GM21367 (cell line): ENCODE results near the gene FTO.

Experiments
- ATAC-seq: cut with Tn5 transposase; IDR thresholded peaks from one replicate; pipeline ENCODE4 v1.9.1; 2021; ENCODE audit not compliant: unreplicated experiment

Gene FTO

DNA sequence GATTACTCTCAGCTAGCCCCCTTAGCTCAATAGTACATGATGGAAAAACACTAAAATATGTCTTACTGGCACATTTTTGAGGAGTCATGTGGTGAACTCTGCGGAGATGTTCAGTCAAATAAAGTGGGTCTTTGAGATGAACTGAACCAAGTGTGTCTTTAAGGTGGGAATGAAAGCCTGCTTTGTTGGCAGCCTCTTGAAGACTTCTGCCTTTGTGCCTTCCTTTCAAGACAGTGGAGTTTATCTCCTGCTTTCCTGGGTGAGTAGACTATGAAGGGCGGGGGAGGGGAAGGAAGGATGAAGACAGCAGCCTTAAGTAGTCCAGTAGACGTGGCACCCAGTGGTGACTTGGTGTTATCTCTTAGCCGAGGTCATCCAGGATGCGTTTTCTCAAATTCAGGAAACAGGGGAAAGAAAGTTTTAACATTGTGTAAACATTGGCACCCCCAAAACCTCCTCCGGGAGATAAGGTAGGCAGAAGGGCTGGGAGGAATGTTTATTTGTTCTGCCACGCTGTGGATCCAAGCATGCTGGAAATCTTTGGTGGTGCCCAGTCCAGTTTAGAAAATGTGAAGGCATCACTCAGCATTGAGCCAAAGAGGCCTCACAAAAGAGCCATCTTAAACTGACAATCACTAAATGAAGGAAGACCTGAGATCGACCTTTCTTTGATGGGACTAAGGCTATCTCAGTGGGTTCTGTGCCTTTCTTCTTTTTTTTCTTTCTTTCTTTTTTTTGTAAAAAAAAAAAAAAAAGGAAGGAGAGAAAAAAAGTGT is 220.6 kb downstream of the FTO start:
- ATAC-seq: no peak

DNA sequence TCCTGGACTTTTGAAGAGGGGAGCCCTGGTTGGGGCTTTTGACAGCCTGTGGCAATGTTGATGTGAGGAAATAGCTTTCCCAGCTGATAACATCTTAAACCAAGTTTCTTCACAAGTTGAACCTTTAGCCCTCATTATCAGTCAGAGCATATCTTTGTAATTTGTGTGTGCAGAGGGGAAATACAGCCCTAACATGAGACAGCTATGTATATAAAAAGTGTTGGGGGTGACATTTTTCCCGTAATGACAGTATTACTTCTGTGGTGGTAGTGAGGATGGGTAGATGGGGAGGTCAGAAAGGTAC is 221.1 kb downstream of the FTO start:
- ATAC-seq: no peak

DNA sequence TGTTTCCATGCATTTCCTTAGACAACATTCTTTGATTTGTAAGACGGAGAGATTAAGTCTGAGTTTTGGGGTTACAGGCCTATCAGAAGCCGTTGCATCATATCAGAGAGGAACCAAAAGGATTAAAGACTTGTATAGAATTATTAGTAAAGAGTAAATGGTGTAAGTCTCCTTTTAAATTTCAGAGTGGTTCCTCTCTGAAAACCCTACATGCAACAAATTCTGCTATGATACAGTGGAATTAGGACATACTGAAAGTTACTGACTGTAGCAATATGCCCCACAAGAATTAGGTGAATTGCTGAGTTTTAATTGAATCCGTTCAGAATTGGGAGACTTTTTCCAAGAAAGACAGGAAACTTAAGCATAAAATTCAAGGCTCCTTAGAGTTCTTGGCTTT is 221.6 kb downstream of the FTO start:
- no peak for ATAC-seq

DNA sequence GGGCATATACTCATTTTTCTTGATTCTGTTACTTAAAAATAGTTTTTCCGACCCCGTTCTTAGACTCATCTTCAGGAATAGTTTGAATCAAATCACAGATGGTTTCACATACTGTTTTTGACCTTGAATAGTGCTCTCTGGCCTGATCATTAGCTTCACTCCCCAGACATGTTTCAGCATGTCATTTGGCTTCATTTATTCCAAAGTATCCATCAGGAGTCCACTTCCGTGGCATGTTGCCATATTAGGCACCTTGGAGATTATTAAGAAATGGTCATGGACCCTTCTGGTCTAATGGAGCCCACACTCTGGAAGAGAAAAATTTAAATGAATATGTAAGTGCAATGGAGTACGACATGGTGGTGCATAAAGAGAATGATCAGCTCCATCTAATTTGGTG is 222.3 kb downstream of the FTO start:
- ATAC-seq: no peak

DNA sequence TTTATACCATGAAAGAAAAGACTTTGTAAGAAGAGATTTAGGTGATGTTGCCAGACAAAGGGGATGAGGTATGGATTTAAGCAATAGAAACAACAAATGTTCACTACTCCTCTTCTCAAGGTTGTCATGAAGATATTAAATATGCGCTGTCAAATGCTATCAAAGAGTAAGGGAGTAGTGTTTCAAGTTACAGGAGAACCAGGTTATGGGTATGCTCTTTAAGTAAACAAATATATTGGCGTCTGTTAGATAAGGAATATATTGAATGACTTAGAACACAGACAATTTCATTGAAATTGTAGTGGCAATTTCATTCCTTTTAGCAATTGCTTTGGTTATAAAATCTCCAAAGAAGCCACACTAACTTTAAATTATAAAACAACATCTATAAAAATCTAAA is 229.0 kb downstream of the FTO start:
- ATAC-seq: no peak

DNA sequence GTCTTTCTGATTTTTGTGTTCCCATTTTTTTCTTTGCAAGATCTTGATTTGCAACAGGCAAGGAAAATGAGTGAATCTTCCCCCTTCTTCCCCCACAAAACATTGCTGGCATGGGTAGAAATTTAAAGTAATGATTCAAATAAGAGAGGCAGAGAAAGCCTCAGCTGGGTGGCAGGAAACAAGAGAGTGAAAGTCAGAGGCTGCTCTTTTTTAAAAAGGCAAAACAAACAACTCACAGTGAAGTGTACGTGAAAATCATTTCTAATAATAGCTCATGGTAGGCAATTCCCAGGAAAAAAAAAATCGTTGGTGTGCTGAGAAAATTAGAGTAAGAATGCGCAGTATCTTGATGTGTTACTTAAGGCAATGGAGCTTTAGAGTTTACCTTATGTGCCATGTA is 229.5 kb downstream of the FTO start:
- ATAC-seq: no peak

DNA sequence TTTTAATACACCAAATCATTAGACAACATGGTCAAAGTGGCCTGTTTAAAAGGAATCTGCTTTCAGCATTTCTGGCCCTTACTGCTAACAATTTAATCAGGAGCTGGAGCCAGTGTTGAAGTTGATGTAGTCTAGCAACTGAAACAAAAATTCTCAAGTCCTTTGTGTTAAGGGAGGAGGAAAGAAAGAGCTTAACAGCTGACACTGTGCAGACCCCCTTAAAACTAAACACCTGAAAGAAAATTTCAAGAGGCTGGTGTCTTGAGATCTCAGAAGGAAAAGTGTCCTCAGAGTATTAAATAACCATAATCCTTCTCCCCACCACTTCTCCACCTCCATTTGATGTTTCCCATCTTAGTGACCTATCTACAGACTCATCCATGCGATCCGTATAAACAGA is 232.1 kb downstream of the FTO start:
- no peak for ATAC-seq

DNA sequence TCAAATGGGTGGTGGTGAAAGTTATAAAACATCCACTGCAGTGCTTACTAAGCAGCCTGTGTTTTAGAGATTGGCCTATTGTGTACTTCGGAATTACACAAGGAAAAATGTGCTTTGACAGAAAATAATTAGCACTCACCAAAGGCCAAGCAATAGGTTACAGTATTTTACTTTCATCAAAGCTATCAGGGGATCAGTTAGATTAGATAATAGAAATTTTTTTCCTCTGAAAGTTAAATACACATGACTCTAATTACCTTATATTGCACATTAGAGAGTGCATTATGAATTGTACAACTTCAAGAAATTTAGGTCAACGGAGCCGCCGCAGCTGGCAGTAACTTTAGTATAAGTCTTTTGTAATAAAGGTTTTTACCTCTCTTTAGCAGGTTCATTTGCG is 232.6 kb downstream of the FTO start:
- no peak for ATAC-seq

DNA sequence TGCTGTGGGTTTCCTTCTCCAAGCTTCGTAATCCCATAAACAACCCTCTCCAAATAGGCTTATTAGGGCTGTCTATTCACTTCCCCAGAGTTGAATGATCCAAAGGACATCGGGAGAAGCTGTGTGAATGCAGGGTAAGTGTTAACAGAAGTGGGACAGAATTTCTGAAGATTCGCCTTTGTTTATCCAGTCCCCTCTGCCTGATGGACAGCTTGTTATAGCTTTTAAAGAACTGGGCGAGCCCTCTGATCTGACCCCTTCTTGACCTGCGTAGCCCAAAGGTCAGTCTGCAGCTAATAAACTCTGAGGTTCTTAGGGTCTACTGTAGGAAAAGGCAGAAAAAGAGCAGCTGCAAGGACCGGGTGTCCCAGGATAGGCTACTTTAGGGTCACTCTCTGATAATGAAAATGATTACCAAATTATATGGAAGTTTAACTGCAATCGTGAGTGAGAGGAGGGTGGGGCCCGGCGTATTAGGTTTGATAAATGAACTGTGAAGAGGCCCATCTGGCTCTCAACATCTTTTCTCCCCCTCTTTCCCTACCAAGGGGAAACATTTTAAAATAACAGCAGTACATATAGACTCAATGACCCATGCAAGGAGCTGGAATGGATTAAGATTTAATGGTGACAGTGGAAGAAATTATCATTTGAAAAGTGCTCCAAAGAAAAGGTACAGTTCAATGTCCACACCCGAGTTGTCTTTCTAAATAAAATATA is 233.4 kb downstream of the FTO start:
- no peak for ATAC-seq

DNA sequence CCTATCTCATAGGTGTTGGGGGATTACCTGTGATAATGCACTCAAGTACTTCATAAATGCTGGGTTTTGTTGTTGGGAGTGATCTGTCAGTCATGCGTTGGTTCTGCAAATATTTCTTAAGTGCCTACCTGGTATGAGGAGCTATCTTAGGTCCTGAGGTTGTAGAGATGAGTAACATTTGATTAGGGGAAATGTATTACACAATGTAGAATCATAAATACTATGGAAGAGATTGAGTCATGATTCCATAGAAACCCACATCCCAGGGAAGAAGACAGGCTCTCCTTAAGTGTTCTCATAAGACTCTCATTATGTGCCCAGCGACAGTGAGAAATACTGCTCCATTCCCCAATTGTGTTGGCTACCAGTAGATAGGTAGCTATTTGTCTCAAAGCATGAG is 240.1 kb downstream of the FTO start:
- ATAC-seq: no peak

DNA sequence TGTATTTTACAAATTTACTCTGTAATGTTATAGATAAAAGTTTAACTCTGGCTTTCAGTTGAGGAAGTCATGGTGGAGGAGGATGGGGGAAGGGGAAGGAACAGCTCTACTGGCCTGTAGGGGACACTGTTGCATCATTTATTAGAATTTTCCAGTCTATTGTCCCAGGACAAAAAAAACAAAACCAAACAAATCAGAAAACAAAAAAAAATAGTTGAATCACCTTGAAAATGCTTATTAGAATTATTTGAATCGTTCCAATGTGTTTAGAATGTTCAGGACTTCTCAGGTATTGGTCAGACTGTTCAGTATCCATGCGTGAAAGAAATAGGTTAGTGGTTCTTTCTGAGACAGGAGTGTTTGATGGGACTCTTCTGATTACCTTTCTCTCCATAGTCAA is 242.0 kb downstream of the FTO start:
- no peak for ATAC-seq

DNA sequence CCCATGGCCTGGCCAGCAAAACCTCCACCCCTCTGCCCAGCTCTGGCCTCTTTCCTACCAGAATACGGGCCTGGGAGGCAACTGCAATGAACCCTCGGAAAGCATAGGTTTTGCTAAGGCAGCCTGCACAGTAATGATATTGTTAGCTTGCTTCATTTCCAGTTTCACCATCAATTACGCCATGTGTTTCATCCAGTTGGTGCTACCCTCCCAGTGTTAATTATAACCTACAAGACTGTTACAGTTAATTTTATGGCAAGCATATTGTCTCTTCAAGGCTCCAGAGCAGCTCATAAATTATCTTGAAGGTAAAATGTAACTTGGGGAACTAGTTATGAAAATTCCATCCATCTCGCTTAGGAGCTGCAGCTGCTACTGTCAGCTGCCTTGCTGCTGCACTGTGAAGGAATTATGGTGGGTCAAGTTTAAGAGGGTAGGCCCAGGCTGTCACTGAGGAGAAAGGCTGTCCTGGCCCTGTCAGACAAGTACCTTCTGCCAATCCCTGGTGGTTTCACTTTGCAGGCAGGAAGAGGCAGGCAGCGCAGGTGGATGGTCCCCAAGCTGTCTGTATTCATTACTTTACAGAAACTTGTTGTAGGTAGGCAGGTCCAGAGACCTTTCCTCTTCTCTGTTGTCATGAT is 242.9 kb downstream of the FTO start:
- ATAC-seq: no peak

DNA sequence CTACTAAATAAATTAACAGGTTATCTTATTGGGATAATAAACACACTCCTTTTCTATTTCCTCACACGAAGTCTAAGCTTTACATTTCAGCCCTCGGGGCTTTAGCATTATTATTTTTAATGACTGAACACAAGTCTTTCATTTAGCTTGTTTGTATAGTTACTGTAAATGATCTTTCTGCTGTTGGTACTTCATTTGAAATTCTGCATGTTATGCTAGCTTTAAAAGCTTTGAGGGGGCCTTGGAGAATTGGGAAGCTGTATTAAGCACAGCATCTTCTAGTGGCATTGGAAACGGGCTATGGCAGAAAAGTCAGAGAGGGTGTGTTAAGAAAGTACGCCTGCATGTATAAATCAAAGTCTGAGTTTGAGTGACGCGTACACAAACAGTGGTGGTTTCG is 243.7 kb downstream of the FTO start:
- no peak for ATAC-seq

DNA sequence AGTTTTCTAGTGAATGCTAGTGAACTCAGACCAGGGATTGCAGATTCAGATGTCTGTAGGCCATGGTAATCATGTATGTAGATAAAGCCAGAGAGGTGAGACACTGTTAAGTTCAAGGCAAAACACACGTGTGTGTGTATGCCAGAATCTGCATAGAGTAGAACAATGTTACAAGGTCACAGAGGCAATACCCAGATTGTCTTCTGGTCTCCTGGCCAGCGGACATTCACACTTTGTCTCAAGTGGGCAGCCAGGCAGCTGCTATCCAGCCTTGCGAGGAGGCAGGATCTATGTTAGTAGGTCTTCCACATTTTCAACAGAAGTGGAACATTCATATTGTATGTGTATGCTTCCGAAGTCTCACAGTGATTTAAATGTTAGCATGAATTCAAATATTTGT is 244.4 kb downstream of the FTO start:
- no peak for ATAC-seq

DNA sequence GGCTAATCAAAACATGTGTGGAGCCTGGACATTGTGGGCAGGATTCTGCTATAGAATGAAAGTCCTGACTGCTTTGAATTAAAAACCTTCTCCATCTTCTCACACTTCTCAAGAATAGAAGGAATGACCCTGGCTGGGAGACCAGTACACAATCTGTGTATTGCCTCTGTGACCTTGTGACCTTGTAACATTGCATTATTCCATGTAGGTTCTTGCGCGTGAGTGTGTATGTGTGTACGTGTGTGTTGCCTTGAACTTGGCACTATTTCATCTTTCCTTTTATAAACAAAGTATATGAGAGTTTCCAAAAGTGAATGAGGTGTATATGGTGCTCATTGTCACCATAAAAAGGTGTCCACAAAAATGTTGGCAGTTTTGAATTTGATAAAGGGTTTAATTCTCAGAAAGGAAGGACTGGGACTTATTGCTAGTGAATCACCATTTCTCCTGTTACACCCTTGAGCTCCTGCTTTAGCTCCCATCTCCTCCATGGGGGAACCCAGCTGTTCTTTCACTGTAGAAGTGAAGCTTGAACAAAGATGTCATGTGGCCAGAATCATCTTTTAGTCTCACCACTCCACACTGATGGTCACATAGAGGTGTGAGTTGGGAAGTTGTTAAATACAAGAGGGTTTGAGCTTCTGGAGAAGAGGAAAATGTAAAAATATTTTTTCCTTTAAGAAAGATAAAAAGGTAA is 244.9 kb downstream of the FTO start:
- no peak for ATAC-seq

DNA sequence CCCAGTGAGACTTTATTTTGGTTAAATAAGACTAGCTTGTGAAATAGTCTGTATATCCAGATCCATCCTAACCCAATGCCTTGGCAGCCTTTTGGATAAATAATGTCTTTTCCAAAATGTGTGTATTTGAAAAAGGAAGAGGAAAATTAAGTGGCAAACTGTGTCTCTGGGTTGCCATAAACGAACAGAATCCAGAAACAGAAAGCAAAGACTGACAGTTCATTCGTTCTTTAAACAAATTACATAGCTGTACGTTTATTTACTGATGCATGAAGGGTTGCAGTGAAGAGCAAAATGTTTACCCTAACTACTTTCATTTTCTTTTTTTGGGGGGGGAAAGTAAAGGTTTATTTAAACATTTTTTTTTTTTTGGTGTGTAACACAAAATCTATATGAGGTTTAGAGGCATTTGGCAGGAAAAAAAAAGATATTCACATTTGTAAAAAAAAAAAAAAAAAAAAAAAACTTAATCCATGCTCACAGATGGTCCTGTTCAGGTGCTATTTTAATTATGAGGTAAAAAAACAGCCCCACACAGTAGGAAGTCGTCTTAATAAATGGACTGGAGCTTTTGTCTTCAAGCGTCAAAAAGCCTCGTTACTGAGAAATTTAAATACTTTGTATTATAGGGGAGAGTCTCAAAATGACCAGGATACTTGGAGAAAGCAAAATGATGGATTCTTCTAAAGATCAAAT is 245.9 kb downstream of the FTO start:
- ATAC-seq: peak; percentile 54

DNA sequence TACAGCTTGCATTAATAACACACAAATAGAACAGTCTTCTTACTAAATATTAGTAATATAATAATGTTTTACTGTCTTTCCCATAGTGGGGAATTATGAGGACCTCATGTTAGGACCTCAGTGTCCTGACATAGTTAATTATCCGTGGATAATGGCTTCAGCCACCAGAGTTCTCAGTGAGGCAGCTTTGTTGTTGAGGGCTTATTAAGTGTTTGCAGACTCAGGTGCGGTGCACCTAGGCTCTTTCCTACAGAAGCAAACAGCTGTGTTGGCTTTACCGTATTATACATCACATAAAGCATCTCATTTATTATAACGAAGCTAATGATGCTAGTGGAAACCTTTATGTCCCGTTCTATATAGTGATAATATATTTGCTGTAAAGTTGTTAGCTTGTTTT is 246.7 kb downstream of the FTO start:
- no peak for ATAC-seq

DNA sequence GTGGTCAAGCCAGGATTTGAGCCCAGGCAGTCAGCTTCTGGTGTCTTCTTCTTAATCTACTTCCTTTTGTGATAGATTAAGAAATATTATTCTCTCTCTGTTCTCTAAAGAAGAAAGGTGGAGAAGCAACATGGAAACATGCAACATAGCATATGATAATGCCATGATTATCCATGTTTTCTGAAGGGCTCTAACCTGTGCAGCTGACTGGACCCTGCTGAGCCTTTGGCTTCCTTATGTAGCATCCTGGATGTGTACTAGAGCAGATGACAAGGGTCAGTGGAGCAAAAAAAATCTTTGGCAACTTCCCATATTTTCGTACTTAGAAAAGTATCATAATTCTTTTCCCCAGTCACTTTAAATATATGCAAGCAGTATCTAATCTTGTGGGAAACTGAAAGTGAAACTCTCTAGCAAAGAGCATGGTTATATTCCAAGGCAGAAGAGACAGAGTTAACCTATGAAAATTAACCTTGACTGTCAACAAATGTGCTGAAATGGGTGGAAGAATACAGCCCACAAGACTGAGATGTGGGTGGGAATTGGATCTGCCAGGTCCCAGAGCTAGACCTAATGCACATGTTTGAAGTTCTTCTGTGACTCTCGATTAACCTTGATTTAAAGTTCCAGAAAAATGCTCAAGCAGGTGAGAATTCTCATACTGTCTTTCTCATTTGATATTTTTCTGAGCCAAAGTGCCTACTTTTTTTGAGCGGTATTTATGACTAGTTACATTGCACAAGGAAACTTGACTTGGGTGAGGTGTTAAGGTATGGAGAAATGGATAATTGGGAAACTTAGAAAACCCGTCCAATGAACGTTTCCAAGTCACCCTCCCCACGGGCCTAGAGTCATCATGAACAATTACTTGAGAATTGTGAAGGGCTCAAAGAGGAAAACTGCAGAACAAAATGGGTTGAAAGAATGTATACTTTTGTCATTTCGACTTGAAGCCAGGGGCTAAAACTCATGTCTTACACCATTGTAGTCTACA is 248.6 kb downstream of the FTO start:
- peak; percentile 72 for ATAC-seq

DNA sequence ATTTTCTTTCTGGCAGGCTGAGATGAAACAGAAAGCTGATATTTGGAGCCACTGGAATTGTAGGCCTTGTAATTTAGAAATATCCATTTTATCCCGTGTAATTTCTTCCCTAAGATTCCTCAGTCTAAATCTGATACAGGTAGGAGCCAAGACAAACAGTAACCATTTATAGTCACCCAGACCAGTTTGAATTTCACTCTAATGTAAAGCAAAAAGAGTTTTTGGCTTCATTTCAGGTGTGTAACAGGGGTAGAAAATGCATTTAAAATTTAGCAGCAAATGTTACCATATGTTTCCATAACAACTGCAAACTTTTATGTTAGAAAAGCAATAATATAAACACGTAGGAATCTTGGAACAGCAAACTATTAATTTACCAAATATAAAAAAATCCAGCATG is 249.4 kb downstream of the FTO start:
- ATAC-seq: no peak

DNA sequence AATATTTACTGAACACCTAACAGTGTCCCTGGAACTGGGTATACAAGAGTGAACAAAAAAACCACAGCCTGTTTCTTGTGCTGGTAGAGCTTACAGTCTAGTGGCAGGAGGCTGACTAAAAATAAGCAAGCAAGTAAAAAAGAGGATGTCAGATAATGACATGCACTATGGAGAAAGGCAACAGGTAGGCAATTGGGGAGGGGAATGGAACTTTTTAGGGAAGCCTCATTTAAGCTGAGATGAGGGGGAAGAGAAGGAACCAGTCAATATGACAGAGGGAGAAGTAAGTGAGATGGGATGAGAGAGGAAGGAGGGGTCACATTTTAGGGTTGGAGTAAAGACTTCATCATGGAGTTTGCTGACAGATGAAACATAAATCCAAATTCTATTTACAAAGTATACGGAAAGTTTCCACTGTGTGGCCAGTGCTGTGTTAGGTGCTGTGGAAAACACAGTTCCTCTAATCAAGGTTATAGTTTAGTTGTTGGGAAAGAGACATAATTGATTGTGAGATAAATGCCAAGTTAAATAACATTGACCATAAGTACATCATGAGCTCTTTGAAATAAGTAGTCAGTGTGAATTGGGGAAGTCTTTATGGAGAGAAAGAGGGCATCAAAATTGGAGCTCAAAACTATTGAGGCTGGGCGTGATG is 251.4 kb downstream of the FTO start:
- ATAC-seq: no peak
